GM23338 (cell line): ENCODE results near the gene WWP2. TPM values are rescaled to one million over a fixed set of nuclear protein-coding genes. Genes with fewer than 3 reads are reported as not detected.
A peak's percentile ranks its signal among the peaks of the same experiment; 100 is the strongest.

Experiments used
- ATAC-seq: fragments of 200-7000 bp; cut with Tn5 transposase; 3 replicates; pipeline ENCODE4 v1.9.1; 2020
- DNase-seq: peaks from one replicate; pipeline ENCODE4 v3.0.0-alpha.2; 2015; ENCODE audit warnings: low spot score
- H2AFZ ChIP-seq: fragments of 200-600 bp; sonication (generic); 2 replicates; pipeline ENCODE4 v1.8.0; 2016; ENCODE audit warnings: antibody characterized with exemption, mild to moderate bottlenecking, moderate library complexity
- H3F3A ChIP-seq: fragments of 200-600 bp; sonication (generic); replicated peaks from 2 replicates; pipeline ENCODE4 v1.8.0; 2017; ENCODE audit warnings: antibody characterized with exemption, mixed run types, low read depth
- H3K27ac ChIP-seq: fragments of 200-600 bp; sonication (generic); 2 replicates; pipeline ENCODE4 v1.6.1; 2016; ENCODE audit warnings: low read depth
- H3K27me3 ChIP-seq: fragments of 200-600 bp; sonication (generic); 2 replicates; pipeline ENCODE4 v1.8.0; 2016; ENCODE audit warnings: mild to moderate bottlenecking, mixed run types, moderate library complexity; ENCODE audit not compliant: insufficient read depth
- H3K36me3 ChIP-seq: fragments of 200-600 bp; sonication (generic); 2 replicates; pipeline ENCODE4 v1.8.0; 2016; ENCODE audit warnings: mild to moderate bottlenecking; ENCODE audit not compliant: insufficient read depth
- H3K4me1 ChIP-seq: fragments of 200-600 bp; sonication (generic); 2 replicates; pipeline ENCODE4 v1.8.0; 2016; ENCODE audit warnings: mild to moderate bottlenecking, moderate library complexity; ENCODE audit not compliant: insufficient read depth
- H3K4me2 ChIP-seq: fragments of 200-600 bp; sonication (generic); 2 replicates; pipeline ENCODE4 v1.7.1; 2017; ENCODE audit warnings: mixed run types
- H3K4me3 ChIP-seq: fragments of 200-600 bp; sonication (generic); 2 replicates; pipeline ENCODE4 v1.6.1; 2016; ENCODE audit warnings: mixed run types
- H3K79me2 ChIP-seq: fragments of 200-600 bp; sonication (generic); replicated peaks from 2 replicates; pipeline ENCODE4 v1.8.0; 2017; ENCODE audit warnings: mild to moderate bottlenecking; ENCODE audit not compliant: insufficient read depth
- H3K9me2 ChIP-seq: fragments of 200-600 bp; sonication (generic); 2 replicates; pipeline ENCODE4 v1.8.0; 2017; ENCODE audit not compliant: insufficient read depth
- H4K20me1 ChIP-seq: fragments of 200-600 bp; sonication (generic); replicated peaks from 2 replicates; pipeline ENCODE4 v1.8.0; 2017; ENCODE audit warnings: mild to moderate bottlenecking; ENCODE audit not compliant: insufficient read depth
- H3K27ac Mint-ChIP-seq: 2 replicates; pipeline ENCODE4 v1.8.0; 2020; ENCODE audit warnings: inconsistent platforms, mild to moderate bottlenecking, moderate library complexity, mixed read lengths
- H3K27me3 Mint-ChIP-seq: 3 replicates; pipeline ENCODE4 v1.8.0; 2022; ENCODE audit warnings: low read depth, mild to moderate bottlenecking, moderate library complexity, mixed read lengths, inconsistent platforms; ENCODE audit not compliant: insufficient read depth, poor library complexity
- H3K36me3 Mint-ChIP-seq: 3 replicates; pipeline ENCODE4 v1.8.0; 2021; ENCODE audit warnings: low read depth, mild to moderate bottlenecking, inconsistent platforms, moderate library complexity, mixed read lengths
- H3K4me1 Mint-ChIP-seq: 3 replicates; pipeline ENCODE4 v1.8.0; 2020; ENCODE audit warnings: mild to moderate bottlenecking, inconsistent platforms, mixed read lengths
- H3K4me3 Mint-ChIP-seq: 3 replicates; pipeline ENCODE4 v1.8.0; 2021; ENCODE audit warnings: moderate library complexity, mild to moderate bottlenecking, inconsistent platforms, mixed read lengths
- H3K9me3 Mint-ChIP-seq: 3 replicates; pipeline ENCODE4 v1.8.0; 2020; ENCODE audit warnings: moderate library complexity, mild to moderate bottlenecking, inconsistent platforms, mixed read lengths
- CREB1 ChIP-seq: fragments of 250-450 bp; sonication (Bioruptor Pico); IDR thresholded peaks from 2 replicates; pipeline ENCODE4 v1.5.0; 2020; ENCODE audit warnings: low read depth, mild to moderate bottlenecking, moderate library complexity
- EZH2 ChIP-seq: fragments of 200-600 bp; sonication (generic); IDR thresholded peaks from one replicate; pipeline ENCODE4 v1.8.0; 2017; ENCODE audit warnings: antibody characterized with exemption, mild to moderate bottlenecking, low read depth; ENCODE audit not compliant: unreplicated experiment
- JUNB ChIP-seq: IDR thresholded peaks from one replicate; pipeline ENCODE4 v1.6.1; 2016; ENCODE audit warnings: antibody characterized with exemption; ENCODE audit not compliant: unreplicated experiment
- REST ChIP-seq: IDR thresholded peaks from one replicate; pipeline ENCODE4 v1.6.1; 2018; ENCODE audit warnings: antibody characterized with exemption; ENCODE audit not compliant: unreplicated experiment
- STAT1 ChIP-seq: IDR thresholded peaks from one replicate; pipeline ENCODE4 v1.6.1; 2016; ENCODE audit warnings: antibody characterized with exemption; ENCODE audit not compliant: unreplicated experiment
- ZNF114 ChIP-seq: fragments of 250-450 bp; sonication (Bioruptor Pico); IDR thresholded peaks from 2 replicates; pipeline ENCODE4 v1.5.0; 2020; ENCODE audit warnings: mild to moderate bottlenecking, moderate library complexity
- ZNF331 ChIP-seq: fragments of 250-450 bp; sonication (Bioruptor Pico); IDR thresholded peaks from 2 replicates; pipeline ENCODE4 v1.5.0; 2020; ENCODE audit warnings: low read depth, mild to moderate bottlenecking, moderate library complexity
- ZNF462 ChIP-seq: fragments of 250-450 bp; sonication (Bioruptor Pico); IDR thresholded peaks from 2 replicates; pipeline ENCODE4 v1.5.0; 2020; ENCODE audit warnings: mild to moderate bottlenecking, moderate library complexity
- polyA plus RNA-seq: library from polyadenylated mRNA; unstranded; fragments of >200 nt; fragmentation: Nextera tagmentation; extraction: Ambion mirVana; gene quantifications from 2 replicates; pipeline ENCODE4 v1.2.1, GENCODE V29; 2016
- total RNA-seq: library from RNA; depleted of rRNA; stranded (reverse); fragments of >200 nt; shearing (Covaris generic); gene quantifications from 2 replicates; pipeline ENCODE4 v1.2.3, GENCODE V29; 2014
- TF ChIP-seq, protein P1 (sequence below), 2 experiments: fragments of 200-600 bp in 1 of 2; sonication (generic) in 1 of 2; conservative IDR thresholded peaks; 2 replicates each; pipeline versions ENCODE4 v1.5.1 to v1.6.1; 2016 to 2017; ENCODE audit warnings: antibody characterized with exemption in 2 of 2, low read depth in 2 of 2, mild to moderate bottlenecking in 2 of 2, moderate library complexity in 1 of 2

Gene WWP2
- total and polyA plus RNA-seq, 2 experiments from 2014 or later: 12.3 to 35.5 TPM

DNA sequence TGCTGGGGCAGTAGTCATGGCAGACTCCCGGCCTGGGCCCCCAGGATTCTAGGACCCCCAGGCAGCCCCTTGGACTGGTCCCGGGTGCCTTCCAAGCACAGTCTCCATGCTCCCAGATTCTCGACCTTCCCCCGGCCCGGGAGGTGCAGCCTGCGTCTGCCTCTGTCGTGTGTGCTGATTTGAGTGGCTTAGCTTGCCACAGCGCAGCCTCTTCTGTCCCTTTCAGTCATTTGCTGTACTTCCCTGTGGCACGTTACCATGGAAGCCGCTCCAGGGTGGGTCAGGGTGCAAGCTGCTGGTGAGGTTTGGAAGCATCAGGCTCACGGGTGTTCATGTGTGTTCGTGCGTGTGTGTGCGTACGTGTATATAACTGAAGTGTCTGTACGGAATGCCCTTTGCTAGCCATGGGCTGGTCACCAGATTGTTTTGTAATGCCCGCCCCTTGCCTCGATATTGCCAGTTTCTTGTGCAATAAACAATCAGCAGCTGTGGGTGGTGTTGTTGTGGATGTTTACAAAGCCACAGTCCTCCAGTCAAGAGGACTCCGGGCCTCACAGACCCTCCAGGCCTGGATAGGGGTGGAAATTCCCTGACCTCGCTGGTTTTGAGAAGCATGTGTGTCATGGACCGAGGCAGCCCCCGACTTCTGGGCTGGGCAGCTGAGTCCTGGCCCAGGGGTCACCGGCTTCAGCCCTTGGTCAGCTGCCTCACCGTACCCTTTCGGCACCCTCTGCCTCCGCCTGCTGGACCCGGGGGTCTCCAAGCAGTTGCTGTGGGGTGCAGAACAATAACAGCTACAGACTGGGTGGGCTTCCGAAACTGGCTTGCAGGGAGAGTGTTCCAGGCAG is 179.3 kb downstream of the WWP2 start:
- Mint-ChIP-seq H3K27me3 (peaks cover 13% of the 10 kb centered on the region), H3K36me3 (peaks cover 16% of the 10 kb centered on the region), H3K9me3 (no peaks in the 10 kb centered on the region), H3K4me1 (peaks cover 8% of the 10 kb centered on the region), H3K4me3 (no peak overlapping the region), H3K27ac (no peak overlapping the region)
- no peak for TF ChIP-seq JUNB
- TF ChIP-seq EZH2: no peak
- TF ChIP-seq ZNF114: no peak
- no peak for TF ChIP-seq ZNF331 (CRISPR knock-in tag)
- no peak for TF ChIP-seq REST
- Histone ChIP-seq H3F3A (0 out of 2 replicates have a peak, but pooled peaks cover 5% of the 10 kb centered on the region), H3K4me1 (no peaks in the 10 kb centered on the region), H3K4me3 (no peak overlapping the region), H3K4me2 (no peak overlapping the region), H4K20me1 (no peaks in the 10 kb centered on the region), H3K27me3 (no peaks in the 10 kb centered on the region), H3K36me3 (0 out of 2 replicates have a peak, but pooled peaks cover 6% of the 10 kb centered on the region), H2AFZ (no peak overlapping the region), H3K9me2 (no peaks in the 10 kb centered on the region), H3K27ac (peak overlapping the region; percentile 66; the same call in 1 of the 2 replicates), H3K79me2 (no peaks in the 10 kb centered on the region)
- no peak for DNase-seq
- ATAC-seq: no peak

DNA sequence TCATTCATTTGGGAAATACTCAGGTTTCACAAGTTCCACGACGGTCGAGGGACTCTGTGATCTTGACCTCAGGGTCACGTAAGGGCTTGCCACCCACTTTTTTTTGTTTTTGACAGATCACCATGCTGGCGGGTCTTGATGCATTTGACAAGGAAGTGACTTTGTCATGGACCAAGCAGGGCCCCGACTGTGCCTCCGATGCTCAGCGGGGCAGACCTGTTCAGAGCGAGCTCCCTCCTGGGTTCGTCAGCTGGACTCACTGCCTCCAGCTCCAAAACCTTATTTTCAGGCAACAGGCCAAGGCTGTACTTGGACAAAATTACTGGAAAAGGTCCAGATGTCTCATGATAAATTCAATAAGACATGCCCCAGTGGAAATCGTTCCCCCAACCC is 180.0 kb downstream of the WWP2 start:
- no peak overlapping the region for H3K27ac ChIP-seq
- no peaks in the 10 kb centered on the region for H3K9me2 ChIP-seq
- Mint-ChIP-seq H3K27me3 (peaks cover 13% of the 10 kb centered on the region), H3K4me1 (peaks cover 8% of the 10 kb centered on the region), H3K9me3 (no peaks in the 10 kb centered on the region), H3K27ac (no peak overlapping the region), H3K4me3 (no peak overlapping the region), H3K36me3 (peaks cover 13% of the 10 kb centered on the region)
- no peaks in the 10 kb centered on the region for H3K27me3 ChIP-seq
- 0 out of 2 replicates have a peak, but pooled peaks cover 5% of the 10 kb centered on the region for H3F3A ChIP-seq
- no peak overlapping the region for H3K4me2 ChIP-seq
- H3K36me3 ChIP-seq: 0 out of 2 replicates have a peak, but pooled peaks cover 6% of the 10 kb centered on the region
- H3K4me3 ChIP-seq: no peak overlapping the region
- no peak overlapping the region for H2AFZ ChIP-seq
- DNase-seq (no peak), ATAC-seq (no peak)
- no peaks in the 10 kb centered on the region for H3K79me2 ChIP-seq
- H3K4me1 ChIP-seq: no peaks in the 10 kb centered on the region
- H4K20me1 ChIP-seq: no peaks in the 10 kb centered on the region
- no peak for TF ChIP-seq CREB1
- TF ChIP-seq STAT1: no peak
- no peak for TF ChIP-seq ZNF462 (CRISPR knock-in tag)
- TF ChIP-seq, protein P1, sequence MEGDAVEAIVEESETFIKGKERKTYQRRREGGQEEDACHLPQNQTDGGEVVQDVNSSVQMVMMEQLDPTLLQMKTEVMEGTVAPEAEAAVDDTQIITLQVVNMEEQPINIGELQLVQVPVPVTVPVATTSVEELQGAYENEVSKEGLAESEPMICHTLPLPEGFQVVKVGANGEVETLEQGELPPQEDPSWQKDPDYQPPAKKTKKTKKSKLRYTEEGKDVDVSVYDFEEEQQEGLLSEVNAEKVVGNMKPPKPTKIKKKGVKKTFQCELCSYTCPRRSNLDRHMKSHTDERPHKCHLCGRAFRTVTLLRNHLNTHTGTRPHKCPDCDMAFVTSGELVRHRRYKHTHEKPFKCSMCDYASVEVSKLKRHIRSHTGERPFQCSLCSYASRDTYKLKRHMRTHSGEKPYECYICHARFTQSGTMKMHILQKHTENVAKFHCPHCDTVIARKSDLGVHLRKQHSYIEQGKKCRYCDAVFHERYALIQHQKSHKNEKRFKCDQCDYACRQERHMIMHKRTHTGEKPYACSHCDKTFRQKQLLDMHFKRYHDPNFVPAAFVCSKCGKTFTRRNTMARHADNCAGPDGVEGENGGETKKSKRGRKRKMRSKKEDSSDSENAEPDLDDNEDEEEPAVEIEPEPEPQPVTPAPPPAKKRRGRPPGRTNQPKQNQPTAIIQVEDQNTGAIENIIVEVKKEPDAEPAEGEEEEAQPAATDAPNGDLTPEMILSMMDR (conservative IDR thresholded peaks at IDR 0.05; ENCODE audit: low read depth in 2 of 2): no peak
- TF ChIP-seq EZH2: no peak
